ENCODE measurements around the gene KBTBD2.
"Not testable (repeated sequence)": the region's sequence is repeated elsewhere in the genome, so short reads cannot be mapped to it uniquely, and the experiment has no call there.

KBTBD2 gene

DNA sequence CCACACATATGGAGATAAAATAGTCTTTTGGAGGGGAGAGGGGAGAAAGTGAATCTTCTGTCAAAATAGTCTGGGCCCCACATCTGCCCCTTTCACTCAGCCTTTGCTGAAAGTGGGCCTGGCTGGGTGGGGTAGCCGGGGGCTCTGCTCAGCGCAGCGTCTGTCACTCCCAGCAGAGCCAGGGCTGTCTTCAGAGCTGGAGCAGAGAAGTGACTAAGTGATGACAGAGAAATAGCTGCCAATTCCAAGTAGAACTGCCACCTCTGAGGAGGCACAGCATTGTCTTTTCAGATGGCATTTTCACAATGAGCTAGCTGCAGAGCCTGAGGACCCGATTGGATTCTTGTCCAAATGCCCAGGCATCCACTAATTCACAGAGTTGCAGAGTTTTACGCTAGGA lies 34.5 kb downstream of the KBTBD2 start:
- not testable (repeated sequence) for DNase-seq (ENCODE audit: extremely low read depth in 1 of 2, low read depth in 1 of 2)

DNA sequence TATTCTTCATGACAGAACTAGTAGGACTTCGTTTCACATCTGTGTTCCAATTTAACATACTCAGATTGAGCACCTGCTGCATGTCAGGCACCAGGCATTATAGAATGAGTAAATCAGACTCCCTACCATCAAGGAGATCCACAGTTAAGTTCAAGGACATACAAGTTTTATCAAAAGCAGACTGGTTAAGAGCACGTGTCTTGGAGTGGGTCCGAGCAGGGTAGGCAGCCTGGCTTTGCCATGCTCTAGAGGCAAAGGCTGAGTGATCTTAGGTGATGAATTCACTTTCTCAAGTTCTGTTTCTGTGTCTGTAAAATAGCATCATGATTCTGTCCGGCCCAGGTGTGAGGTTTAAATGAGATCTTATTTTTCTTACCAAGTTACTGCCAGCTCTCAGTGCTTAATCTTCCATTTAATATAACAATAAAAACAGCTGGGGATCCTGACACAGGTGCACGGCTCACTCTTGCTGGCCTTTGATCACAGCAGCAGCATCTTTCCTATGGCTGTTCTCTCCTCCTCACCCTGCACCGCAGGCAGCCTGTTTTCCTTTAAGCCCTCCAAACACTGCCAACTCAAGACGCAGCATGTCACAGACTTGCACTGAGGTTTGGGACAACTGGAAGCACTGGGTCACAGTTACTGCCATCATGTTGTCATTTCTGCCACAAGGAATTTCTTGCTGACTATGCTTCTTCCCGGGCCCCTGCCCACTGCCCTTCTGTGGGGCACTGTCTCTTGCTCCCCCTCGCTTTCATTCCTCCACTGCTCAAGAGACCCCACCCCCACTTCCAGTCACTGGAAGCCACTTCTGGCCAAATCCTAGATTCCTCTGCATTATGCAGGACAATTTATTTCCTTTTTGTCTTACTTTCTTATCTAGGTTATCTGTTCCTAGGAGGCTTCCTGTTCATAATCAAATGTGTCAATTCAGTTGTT lies 35.5 kb downstream of the KBTBD2 start:
- not testable (repeated sequence) for DNase-seq (ENCODE audit: extremely low read depth in 1 of 2, low read depth in 1 of 2)

DNA sequence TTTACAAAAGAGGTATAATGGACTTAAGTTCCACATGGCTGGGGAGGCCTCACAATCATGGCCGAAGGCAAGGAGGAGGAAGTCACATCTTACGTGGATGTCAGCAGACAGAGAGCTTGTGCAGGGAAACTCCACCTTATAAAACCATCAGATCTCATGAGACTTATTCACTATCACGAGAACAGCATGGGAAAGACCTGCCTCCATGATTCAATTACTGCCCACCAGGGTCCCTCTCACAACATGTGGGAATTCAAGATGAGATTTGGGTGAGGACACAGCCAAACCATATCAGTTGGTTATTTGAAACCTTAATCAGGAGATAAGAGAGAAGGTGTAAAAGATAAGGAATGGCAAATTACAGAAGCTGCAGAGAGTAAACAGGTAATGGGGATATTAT lies 40.9 kb downstream of the KBTBD2 start:
- not testable (repeated sequence) for DNase-seq (ENCODE audit: extremely low read depth in 1 of 2, low read depth in 1 of 2)

DNA sequence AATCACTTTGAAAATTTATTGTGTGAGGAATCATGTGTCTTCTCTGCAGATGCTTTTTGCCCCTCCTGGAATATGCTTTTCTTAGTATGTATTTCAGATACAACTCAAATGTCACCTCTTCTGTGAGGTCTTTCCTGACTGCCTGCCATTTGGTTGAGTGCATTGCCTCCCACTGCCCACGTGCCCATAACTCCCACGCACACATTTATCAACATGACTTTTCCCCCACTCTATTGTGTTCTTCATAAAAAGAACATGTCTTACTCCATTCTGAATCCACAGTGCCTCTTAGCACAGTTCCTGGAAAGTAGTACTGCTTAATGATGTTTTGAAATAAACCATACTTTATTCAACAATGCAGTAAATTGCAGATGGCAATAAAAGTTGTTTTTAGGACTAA lies 42.9 kb downstream of the KBTBD2 start:
- not testable (repeated sequence) for DNase-seq (ENCODE audit: extremely low read depth in 1 of 2, low read depth in 1 of 2)

DNA sequence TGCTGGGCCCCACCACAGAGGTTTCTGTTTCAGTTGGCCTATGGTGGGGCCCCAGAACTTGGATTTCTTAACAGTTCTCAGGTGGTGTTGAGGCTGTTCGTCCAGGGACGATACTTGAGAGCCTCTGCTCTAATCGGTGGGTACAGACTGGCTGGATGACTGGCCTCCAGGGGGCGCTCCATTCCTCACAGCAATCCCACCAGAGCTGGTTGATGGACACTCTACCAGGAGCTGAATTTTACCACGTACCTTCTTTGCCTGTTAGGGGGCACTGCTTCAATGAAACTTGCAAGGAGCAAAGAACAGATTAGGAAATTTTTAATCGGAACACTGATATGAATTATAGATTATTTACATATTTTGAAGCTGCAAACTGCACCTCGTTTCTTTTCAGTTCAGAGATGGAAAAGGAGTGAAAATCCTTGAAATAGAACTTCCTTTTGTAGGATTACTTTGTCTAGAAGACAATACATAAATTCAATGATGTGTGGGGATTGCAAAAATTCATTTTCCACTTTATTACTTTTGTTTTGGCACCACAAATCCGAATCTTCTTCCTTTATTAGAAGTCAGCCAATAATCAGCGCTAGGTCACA lies 44.8 kb downstream of the KBTBD2 start:
- peak; percentile 64 to 84 for DNase-seq (ENCODE audit: extremely low read depth in 1 of 2, low read depth in 1 of 2)

DNA sequence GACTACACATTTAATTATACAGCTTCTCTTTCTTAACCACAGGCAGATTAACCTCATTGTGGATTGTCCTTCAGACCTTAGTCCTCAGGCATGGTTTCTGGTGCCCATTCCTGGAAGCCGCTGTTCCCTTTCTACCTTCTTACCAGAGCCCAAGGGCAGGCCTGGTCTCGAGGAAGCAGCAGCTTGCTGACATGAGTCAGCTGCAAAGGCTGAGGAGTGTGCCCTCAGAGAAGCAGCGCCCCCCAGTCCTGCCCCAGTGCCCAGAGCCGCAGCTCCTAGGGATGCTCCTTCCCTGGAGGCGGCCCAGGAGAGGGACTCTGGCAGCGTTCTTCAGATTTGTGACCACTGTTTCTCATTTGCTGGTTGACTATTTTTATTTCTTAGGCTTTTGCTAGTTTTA lies 46.8 kb downstream of the KBTBD2 start:
- DNase-seq (ENCODE audit: extremely low read depth in 1 of 2, low read depth in 1 of 2) = not testable (repeated sequence)

DNA sequence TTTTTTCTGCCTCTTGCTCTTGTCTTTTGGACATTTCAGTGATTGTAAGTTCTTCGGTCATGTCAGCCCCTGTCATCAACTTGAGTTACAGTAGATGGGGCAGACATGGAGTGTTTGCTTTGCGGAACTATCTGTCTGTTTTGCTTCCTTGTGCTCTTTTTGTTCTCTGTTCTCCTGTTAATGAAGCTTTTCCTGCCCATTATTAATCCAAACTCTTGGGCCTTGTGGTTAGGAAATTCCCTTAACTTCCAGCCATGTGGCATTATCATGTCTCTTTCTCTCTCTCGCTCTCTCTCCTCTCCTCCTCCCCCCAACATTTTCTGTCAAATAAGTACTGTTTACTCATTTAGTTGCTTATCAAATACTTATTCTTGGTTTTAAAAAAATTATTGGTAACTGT lies 47.8 kb downstream of the KBTBD2 start:
- not testable (repeated sequence) for DNase-seq (ENCODE audit: extremely low read depth in 1 of 2, low read depth in 1 of 2)

DNA sequence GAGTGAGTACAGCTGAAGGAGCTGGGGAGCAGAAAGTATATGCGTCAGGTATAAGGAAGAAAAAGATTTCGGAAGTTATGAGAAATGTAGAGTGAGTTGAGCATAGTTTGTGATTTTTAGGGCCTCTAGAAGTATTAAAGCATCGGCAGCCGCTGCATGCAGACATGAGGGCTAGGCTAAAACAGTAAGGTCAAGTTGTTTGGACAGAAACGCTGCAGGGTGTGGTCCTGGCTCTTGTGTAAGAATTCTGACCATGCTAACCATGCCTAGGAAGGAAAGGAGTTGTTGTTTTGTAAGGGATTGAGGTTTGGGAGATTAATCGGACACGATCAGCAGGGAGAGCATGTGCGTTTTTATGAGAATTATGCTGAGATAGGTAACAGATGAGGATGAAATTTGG lies 51.7 kb downstream of the KBTBD2 start:
- not testable (repeated sequence) for DNase-seq (ENCODE audit: extremely low read depth in 1 of 2, low read depth in 1 of 2)

DNA sequence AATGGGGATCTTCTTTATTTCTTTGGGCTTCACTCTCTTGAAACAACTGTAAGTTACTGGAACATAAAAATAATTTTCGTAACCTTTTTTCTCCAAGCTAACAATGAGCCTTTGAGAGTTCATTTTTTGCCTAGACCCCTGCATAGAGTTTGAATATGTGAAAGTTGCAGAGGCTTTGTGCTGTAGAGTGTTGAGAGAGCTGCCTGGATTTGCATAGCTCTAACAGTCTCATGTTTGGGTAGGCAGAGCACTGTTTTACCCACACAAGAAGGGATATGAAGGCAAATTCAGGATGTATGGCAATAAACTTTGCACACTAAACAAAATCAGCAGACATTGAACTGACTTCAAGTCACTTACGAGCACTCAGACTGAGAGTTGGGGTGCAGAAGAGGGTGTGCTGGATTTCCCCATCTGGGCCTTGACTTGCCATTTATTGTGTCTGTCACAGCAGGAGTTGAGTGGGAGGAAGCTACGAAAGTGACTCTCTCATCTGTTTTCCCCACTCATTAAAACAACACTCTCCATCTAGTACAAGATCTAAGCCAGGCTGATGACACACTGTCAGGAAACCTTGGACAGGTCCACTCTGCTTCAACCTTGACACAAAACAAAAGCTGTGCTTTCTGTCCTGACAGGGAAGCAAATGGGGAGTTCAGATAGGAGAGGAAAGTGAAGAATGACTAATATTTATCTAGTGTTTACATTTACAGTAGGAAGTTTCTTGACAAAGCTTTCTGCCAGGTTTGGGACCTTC lies 62.4 kb downstream of the KBTBD2 start:
- DNase-seq (ENCODE audit: extremely low read depth in 1 of 2, low read depth in 1 of 2) = peak in 1 of 2 donors; percentile 5
